Inflammatory macrophage (primary cell): Measurements from ENCODE around the gene KRR1.
"Not testable (repeated sequence)": the region's sequence is repeated elsewhere in the genome, so short reads cannot be mapped to it uniquely, and the experiment has no call there.

Experiments
- DNase-seq, 2 donors: peaks; one replicate each; pipeline ENCODE4 v3.0.0-alpha.2; 2020 to 2022

The KRR1 gene

GRCh38 chr12:75522124-75522523 lies 10.7 kb upstream of the KRR1 start:
- not testable (repeated sequence) for DNase-seq

- not testable (repeated sequence) for DNase-seq
Observed at GRCh38 chr12:75521224-75521623, 9.8 kb upstream of the KRR1 start.

GRCh38 chr12:75509621-75510020 lies 1.8 kb downstream of the KRR1 start:
- no peak for DNase-seq

- no peak for DNase-seq
Observed at GRCh38 chr12:75508159-75508558, 3.2 kb downstream of the KRR1 start.

GRCh38 chr12:75507086-75507485 lies 4.3 kb downstream of the KRR1 start:
- DNase-seq: no peak

GRCh38 chr12:75505706-75506312 lies 5.6 kb downstream of the KRR1 start:
- DNase-seq: peak in 1 of 2 donors; percentile 56

GRCh38 chr12:75503866-75504265 lies 7.5 kb downstream of the KRR1 start:
- no peak for DNase-seq

GRCh38 chr12:75503459-75503858 lies 8.0 kb downstream of the KRR1 start:
- no peak for DNase-seq

GRCh38 chr12:75491169-75491568 lies 20.2 kb downstream of the KRR1 start:
- no peak for DNase-seq

- no peak for DNase-seq
Observed at GRCh38 chr12:75489613-75490210, 21.7 kb downstream of the KRR1 start.

- DNase-seq: no peak
Observed at GRCh38 chr12:75489187-75489586, 22.2 kb downstream of the KRR1 start.

GRCh38 chr12:75488553-75488952 lies 22.9 kb downstream of the KRR1 start:
- DNase-seq: peak; percentile 64 to 67

- no peak for DNase-seq
Observed at GRCh38 chr12:75487308-75487707, 24.1 kb downstream of the KRR1 start.

- not testable (repeated sequence) for DNase-seq
Observed at GRCh38 chr12:75484450-75484849, 27.0 kb downstream of the KRR1 start.

GRCh38 chr12:75483431-75483830 lies 28.0 kb downstream of the KRR1 start:
- DNase-seq: peak; percentile 38 to 55

- DNase-seq: no peak
Observed at GRCh38 chr12:75482646-75483045, 28.8 kb downstream of the KRR1 start.

GRCh38 chr12:75481774-75482173 lies 29.6 kb downstream of the KRR1 start:
- DNase-seq: peak; percentile 51 to 60

GRCh38 chr12:75481013-75481705 lies 30.2 kb downstream of the KRR1 start:
- DNase-seq: peak; percentile 62 to 76

GRCh38 chr12:75480469-75480949 lies 30.9 kb downstream of the KRR1 start, which contains the start of gene GLIPR1:
TSS of gene GLIPR1 (plus strand) at chr12:75480755. CDS start at chr12:75480881, 126 bp downstream.
- peak; percentile 95 to 97 for DNase-seq

GRCh38 chr12:75479963-75480461 lies 31.4 kb downstream of the KRR1 start:
- DNase-seq: no peak

GRCh38 chr12:75478116-75478794 lies 33.2 kb downstream of the KRR1 start:
- peak; percentile 86 to 90 for DNase-seq

GRCh38 chr12:75477137-75477536 lies 34.3 kb downstream of the KRR1 start:
- no peak for DNase-seq

- DNase-seq: peak; percentile 57 to 69
Observed at GRCh38 chr12:75476071-75476470, 35.3 kb downstream of the KRR1 start.
